GM21423 (cell line): ENCODE measurements around the gene RBM15B.

Experiments used
- ATAC-seq: cut with Tn5 transposase; IDR thresholded peaks from one replicate; pipeline ENCODE4 v1.9.1; 2021; ENCODE audit warnings: mild to moderate bottlenecking, moderate library complexity; ENCODE audit not compliant: unreplicated experiment

RBM15B gene

GRCh38 chr3:51390246-51391074, 625 bp upstream of the RBM15B start:
- no peak for ATAC-seq

GRCh38 chr3:51391566-51392354, 675 bp downstream of the RBM15B start:
- ATAC-seq: peak; percentile 9

GRCh38 chr3:51392355-51393133, 1.5 kb downstream of the RBM15B start:
- ATAC-seq: no peak

GRCh38 chr3:51393134-51393495, 2.0 kb downstream of the RBM15B start:
- no peak for ATAC-seq

GRCh38 chr3:51393564-51393963, 2.5 kb downstream of the RBM15B start:
- ATAC-seq: no peak

- no peak for ATAC-seq
Measured at GRCh38 chr3:51394541-51394940, 3.5 kb downstream of the RBM15B start.

- no peak for ATAC-seq
Measured at GRCh38 chr3:51395493-51396213, 4.6 kb downstream of the RBM15B start.

- no peak for ATAC-seq
Measured at GRCh38 chr3:51396401-51396800, 5.3 kb downstream of the RBM15B start.

GRCh38 chr3:51397392-51397791, 6.3 kb downstream of the RBM15B start:
- no peak for ATAC-seq

- no peak for ATAC-seq
Measured at GRCh38 chr3:51398595-51399310, 7.7 kb downstream of the RBM15B start.

- ATAC-seq: no peak
Measured at GRCh38 chr3:51400166-51400565, 9.1 kb downstream of the RBM15B start.

- ATAC-seq: no peak
Measured at GRCh38 chr3:51401735-51402134, 10.7 kb downstream of the RBM15B start.

GRCh38 chr3:51403675-51404074, 12.6 kb downstream of the RBM15B start:
- no peak for ATAC-seq

- ATAC-seq: no peak
Measured at GRCh38 chr3:51408021-51408420, 16.9 kb downstream of the RBM15B start.

- no peak for ATAC-seq
Measured at GRCh38 chr3:51408813-51409212, 17.7 kb downstream of the RBM15B start.

- ATAC-seq: no peak
Measured at GRCh38 chr3:51422211-51422610, 31.1 kb downstream of the RBM15B start.

- no peak for ATAC-seq
Measured at GRCh38 chr3:51426921-51427320, 35.8 kb downstream of the RBM15B start.

- ATAC-seq: no peak
Measured at GRCh38 chr3:51429138-51429537, 38.1 kb downstream of the RBM15B start.

- no peak for ATAC-seq
Measured at GRCh38 chr3:51434110-51434509, 43.0 kb downstream of the RBM15B start.

GRCh38 chr3:51434746-51435327, 43.8 kb downstream of the RBM15B start:
- ATAC-seq: no peak
